SK-N-SH treated with all-trans-retinoic acid at 6 μM for 48 hours (cell line): ENCODE results near the gene NPFFR1.

Experiments
- CREB5 ChIP-seq: fragments of 250-450 bp; sonication (Bioruptor Pico); IDR thresholded peaks from 2 replicates; pipeline ENCODE4 v1.5.1; 2020; ENCODE audit warnings: low read depth, mild to moderate bottlenecking, moderate library complexity
- ISL1 ChIP-seq: fragments of 250-450 bp; sonication (Bioruptor Pico); IDR thresholded peaks from 2 replicates; pipeline ENCODE4 v2.1.2; 2022; ENCODE audit warnings: mild to moderate bottlenecking, moderate library complexity
- PATZ1 ChIP-seq: fragments of 250-450 bp; sonication (Bioruptor Pico); IDR thresholded peaks from 2 replicates; pipeline ENCODE4 v1.8.0; 2020; ENCODE audit warnings: mild to moderate bottlenecking, moderate library complexity, borderline replicate concordance
- RARB ChIP-seq: fragments of 250-450 bp; sonication (Bioruptor Pico); IDR thresholded peaks from 2 replicates; pipeline ENCODE4 v1.8.0; 2021; ENCODE audit warnings: mild to moderate bottlenecking, moderate library complexity
- ZC3H10 ChIP-seq: fragments of 250-450 bp; sonication (Bioruptor Pico); IDR thresholded peaks from 2 replicates; pipeline ENCODE4 v1.5.1; 2021; ENCODE audit warnings: mild to moderate bottlenecking, moderate library complexity
- ZFP3 ChIP-seq: fragments of 250-450 bp; sonication (Bioruptor Pico); IDR thresholded peaks from 2 replicates; pipeline ENCODE4 v1.5.0; 2020; ENCODE audit warnings: mild to moderate bottlenecking, moderate library complexity
- ZFP30 ChIP-seq: fragments of 450-650 bp; formaldehyde crosslinking; IDR thresholded peaks from 2 replicates; pipeline ENCODE4 v1.5.0; 2022; ENCODE audit warnings: mild to moderate bottlenecking, moderate library complexity

- no peak for TF ChIP-seq ISL1 (CRISPR knock-in tag)
- TF ChIP-seq ZFP30: no peak
- TF ChIP-seq CREB5 (CRISPR knock-in tag): no peak
- no peak for TF ChIP-seq PATZ1 (CRISPR knock-in tag)
- TF ChIP-seq ZFP3 (CRISPR knock-in tag): no peak
- TF ChIP-seq ZC3H10 (CRISPR knock-in tag): no peak
- TF ChIP-seq RARB: no peak
Observed at GRCh38 chr10:70295926-70296325, 12.1 kb upstream of the NPFFR1 start.
